Smooth muscle cell (in vitro differentiated cells): ENCODE measurements around the gene IL1RAPL2. TPM values are rescaled to one million over a fixed set of nuclear protein-coding genes. Genes with fewer than 3 reads are reported as not detected.

Source experiments
- DNase-seq: peaks from one replicate; lab custom pipeline; 2025; ENCODE audit not compliant: unreplicated experiment; lab: John Stamatoyannopoulos, UW
- H2AFZ ChIP-seq: fragments of 200-600 bp; sonication (generic); 2 replicates; pipeline ENCODE4 v1.6.0; 2016; ENCODE audit warnings: antibody characterized with exemption, low read depth, mild to moderate bottlenecking
- H3F3A ChIP-seq: fragments of 200-600 bp; sonication (generic); 2 replicates; pipeline ENCODE4 v1.6.0; 2017; ENCODE audit warnings: antibody characterized with exemption, low read depth
- H3K27ac ChIP-seq: fragments of 200-600 bp; sonication (generic); 2 replicates; pipeline ENCODE4 v1.5.1; 2016; ENCODE audit warnings: low read depth, mild to moderate bottlenecking
- H3K27me3 ChIP-seq: fragments of 200-600 bp; sonication (generic); 2 replicates; pipeline ENCODE4 v1.6.1; 2016; ENCODE audit warnings: low read depth, mild to moderate bottlenecking
- H3K36me3 ChIP-seq: fragments of 200-600 bp; sonication (generic); 2 replicates; pipeline ENCODE4 v1.5.1; 2016; ENCODE audit warnings: low read depth
- H3K4me1 ChIP-seq: fragments of 200-600 bp; sonication (generic); 2 replicates; pipeline ENCODE4 v1.5.1; 2016; ENCODE audit warnings: low read depth
- H3K4me2 ChIP-seq: fragments of 200-600 bp; sonication (generic); 2 replicates; pipeline ENCODE4 v1.6.0; 2016; ENCODE audit warnings: mild to moderate bottlenecking
- H3K4me3 ChIP-seq: fragments of 200-600 bp; sonication (generic); 2 replicates; pipeline ENCODE4 v1.5.1; 2016; ENCODE audit warnings: mild to moderate bottlenecking
- H3K79me2 ChIP-seq: fragments of 200-600 bp; sonication (generic); 2 replicates; pipeline ENCODE4 v1.6.0; 2016; ENCODE audit warnings: low read depth, mild to moderate bottlenecking
- H3K9ac ChIP-seq: fragments of 200-600 bp; sonication (generic); 2 replicates; pipeline ENCODE4 v1.6.0; 2016; ENCODE audit warnings: low read depth
- H3K9me3 ChIP-seq: fragments of 200-600 bp; sonication (generic); replicated peaks from 2 replicates; pipeline ENCODE4 v1.5.1; 2016; ENCODE audit warnings: low read depth
- H4K20me1 ChIP-seq: fragments of 200-600 bp; sonication (generic); 2 replicates; pipeline ENCODE4 v1.6.0; 2016; ENCODE audit warnings: low read depth
- WGBS: methylation state at CpG from one replicate; pipeline ENCODE4 v1.1.7; 2016; ENCODE audit warnings: low lambda C conversion rate; 5-methylcytosine and 5-hydroxymethylcytosine counted together
- polyA plus RNA-seq: library from polyadenylated mRNA; unstranded; fragments of >200 nt; fragmentation: Nextera tagmentation; extraction: Ambion mirVana; gene quantifications from 2 replicates; pipeline ENCODE4 v1.2.1, GENCODE V29; 2016
- total RNA-seq: library from RNA; depleted of rRNA; stranded (reverse); fragments of >200 nt; gene quantifications from 2 replicates; pipeline ENCODE4 v1.2.3, GENCODE V29; 2014
- TF ChIP-seq, protein P1 (sequence below): fragments of 200-600 bp; sonication (generic); IDR thresholded peaks from 2 replicates; pipeline ENCODE4 v1.5.1; 2017; ENCODE audit warnings: borderline replicate concordance, mild to moderate bottlenecking, antibody characterized with exemption; ENCODE audit not compliant: insufficient read depth, poor library complexity, severe bottlenecking

The IL1RAPL2 gene
- total and polyA plus RNA-seq, 2 experiments from 2014 or later: not detected

DNA sequence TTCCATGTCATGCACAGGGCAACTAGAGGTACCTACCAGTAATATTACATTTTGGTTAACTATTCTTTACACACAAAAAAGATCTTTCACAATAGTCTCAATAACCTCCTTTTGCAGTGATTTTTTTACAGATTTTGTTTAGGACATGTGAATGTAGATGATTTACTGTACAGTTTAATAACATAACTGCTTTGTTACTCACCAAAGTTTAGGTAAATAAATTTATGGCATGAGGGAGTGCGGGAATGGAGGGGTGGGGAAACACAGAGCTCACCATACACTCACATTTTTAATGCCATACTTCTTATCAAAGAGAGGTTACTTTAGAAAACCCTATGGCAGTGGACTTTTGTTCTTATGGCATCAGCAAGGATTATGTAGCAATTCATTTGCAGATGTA lies 747.6 kb downstream of the IL1RAPL2 start:
- no peak overlapping the region for H3K9ac ChIP-seq
- H3K36me3 ChIP-seq: no peaks in the 10 kb centered on the region
- no peaks in the 10 kb centered on the region for H3K27me3 ChIP-seq
- H3K4me3 ChIP-seq: no peak overlapping the region
- DNase-seq: no peak
- no peaks in the 10 kb centered on the region for H3F3A ChIP-seq
- H3K9me3 ChIP-seq: no peaks in the 10 kb centered on the region
- no peak overlapping the region for H2AFZ ChIP-seq
- no peaks in the 10 kb centered on the region for H3K4me1 ChIP-seq
- WGBS: 58% methylated on average over 1 of the region's 1 CpG
- no peaks in the 10 kb centered on the region for H3K79me2 ChIP-seq
- H3K4me2 ChIP-seq: no peak overlapping the region
- no peak overlapping the region for H3K27ac ChIP-seq
- no peaks in the 10 kb centered on the region for H4K20me1 ChIP-seq
- TF ChIP-seq, protein P1, sequence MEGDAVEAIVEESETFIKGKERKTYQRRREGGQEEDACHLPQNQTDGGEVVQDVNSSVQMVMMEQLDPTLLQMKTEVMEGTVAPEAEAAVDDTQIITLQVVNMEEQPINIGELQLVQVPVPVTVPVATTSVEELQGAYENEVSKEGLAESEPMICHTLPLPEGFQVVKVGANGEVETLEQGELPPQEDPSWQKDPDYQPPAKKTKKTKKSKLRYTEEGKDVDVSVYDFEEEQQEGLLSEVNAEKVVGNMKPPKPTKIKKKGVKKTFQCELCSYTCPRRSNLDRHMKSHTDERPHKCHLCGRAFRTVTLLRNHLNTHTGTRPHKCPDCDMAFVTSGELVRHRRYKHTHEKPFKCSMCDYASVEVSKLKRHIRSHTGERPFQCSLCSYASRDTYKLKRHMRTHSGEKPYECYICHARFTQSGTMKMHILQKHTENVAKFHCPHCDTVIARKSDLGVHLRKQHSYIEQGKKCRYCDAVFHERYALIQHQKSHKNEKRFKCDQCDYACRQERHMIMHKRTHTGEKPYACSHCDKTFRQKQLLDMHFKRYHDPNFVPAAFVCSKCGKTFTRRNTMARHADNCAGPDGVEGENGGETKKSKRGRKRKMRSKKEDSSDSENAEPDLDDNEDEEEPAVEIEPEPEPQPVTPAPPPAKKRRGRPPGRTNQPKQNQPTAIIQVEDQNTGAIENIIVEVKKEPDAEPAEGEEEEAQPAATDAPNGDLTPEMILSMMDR: no peak

DNA sequence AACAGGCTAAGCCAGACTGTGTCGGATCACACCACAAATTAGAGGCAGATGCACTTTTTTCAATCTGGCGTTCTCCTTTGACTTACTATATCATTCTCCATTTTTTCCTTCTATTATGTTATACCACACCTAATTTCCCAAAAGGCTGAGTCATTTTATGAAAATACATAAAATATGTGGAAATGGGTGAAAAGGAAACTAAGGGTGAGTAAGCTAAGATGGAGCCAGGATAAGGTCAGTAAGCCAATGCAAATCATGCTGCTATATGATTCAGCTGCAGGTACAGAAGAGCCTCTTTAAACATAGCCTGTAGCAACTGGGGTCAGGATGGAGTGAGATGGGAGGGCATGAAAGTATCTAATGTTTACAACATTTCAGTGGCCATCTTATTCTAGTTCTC lies 748.5 kb downstream of the IL1RAPL2 start:
- TF ChIP-seq, protein P1: no peak
- Histone ChIP-seq H3K4me2 (no peak overlapping the region), H3K36me3 (no peaks in the 10 kb centered on the region), H4K20me1 (no peaks in the 10 kb centered on the region), H3K79me2 (no peaks in the 10 kb centered on the region), H3F3A (no peaks in the 10 kb centered on the region), H2AFZ (no peak overlapping the region), H3K27me3 (no peaks in the 10 kb centered on the region), H3K27ac (no peak overlapping the region), H3K4me1 (no peaks in the 10 kb centered on the region), H3K4me3 (no peak overlapping the region), H3K9ac (no peak overlapping the region), H3K9me3 (no peaks in the 10 kb centered on the region)
- 84% methylated on average over 2 of the region's 2 CpGs for WGBS
- no peak for DNase-seq

DNA sequence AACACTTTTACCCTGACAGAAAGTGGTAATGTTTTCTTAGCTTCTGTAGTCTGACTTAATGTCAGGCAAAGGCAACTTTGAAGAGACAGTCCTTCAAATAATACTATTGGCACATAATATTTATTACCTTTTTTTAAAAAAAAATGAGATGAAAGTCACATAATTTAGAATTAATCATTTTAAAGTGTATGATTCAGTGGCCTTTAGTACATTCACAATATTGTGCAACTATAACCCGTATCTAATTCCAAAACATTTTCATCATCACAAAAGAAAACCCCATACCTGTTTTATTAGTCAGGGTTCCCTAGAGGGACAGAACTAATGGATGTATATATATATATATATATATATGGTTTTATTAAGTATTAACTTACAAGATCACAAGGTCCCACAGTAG lies 749.2 kb downstream of the IL1RAPL2 start:
- no peaks in the 10 kb centered on the region for H4K20me1 ChIP-seq
- H3K36me3 ChIP-seq: no peaks in the 10 kb centered on the region
- no peak overlapping the region for H3K27ac ChIP-seq
- no peaks in the 10 kb centered on the region for H3K4me1 ChIP-seq
- no peak overlapping the region for H3K4me3 ChIP-seq
- no peak overlapping the region for H3K4me2 ChIP-seq
- H3K27me3 ChIP-seq: no peaks in the 10 kb centered on the region
- H3K79me2 ChIP-seq: no peaks in the 10 kb centered on the region
- H2AFZ ChIP-seq: no peak overlapping the region
- WGBS: 72% methylated on average over 1 of the region's 1 CpG
- no peak overlapping the region for H3K9ac ChIP-seq
- H3K9me3 ChIP-seq: no peaks in the 10 kb centered on the region
- TF ChIP-seq, protein P1: no peak
- H3F3A ChIP-seq: no peaks in the 10 kb centered on the region
- no peak for DNase-seq

DNA sequence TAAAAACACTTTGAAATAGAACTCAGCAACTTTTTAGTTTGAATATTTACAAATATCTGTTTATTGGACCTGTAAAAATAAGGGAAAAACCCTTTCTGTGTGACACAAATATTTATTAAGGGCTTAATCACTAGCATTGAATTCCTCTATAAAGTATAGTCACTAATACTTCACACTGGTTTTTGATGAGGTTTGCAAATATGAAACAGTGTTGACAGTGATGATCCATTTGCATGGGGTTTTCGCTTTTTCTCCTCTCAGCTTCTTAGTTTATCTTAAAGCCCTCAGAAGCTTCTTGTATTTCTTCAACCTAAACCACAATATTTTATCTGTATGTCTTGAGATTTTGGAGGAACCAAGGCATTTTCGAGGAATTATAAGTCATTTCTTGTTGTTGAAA lies 751.1 kb downstream of the IL1RAPL2 start:
- Histone ChIP-seq H3K9ac (no peak overlapping the region), H3K79me2 (no peaks in the 10 kb centered on the region), H3F3A (no peaks in the 10 kb centered on the region), H3K4me3 (no peak overlapping the region), H3K27ac (no peak overlapping the region), H2AFZ (no peak overlapping the region), H4K20me1 (no peaks in the 10 kb centered on the region), H3K9me3 (no peaks in the 10 kb centered on the region), H3K27me3 (no peaks in the 10 kb centered on the region), H3K4me2 (no peak overlapping the region), H3K36me3 (no peaks in the 10 kb centered on the region), H3K4me1 (no peaks in the 10 kb centered on the region)
- TF ChIP-seq, protein P1: no peak
- DNase-seq: no peak
- WGBS: 73% methylated on average over 2 of the region's 2 CpGs
